ENCODE data around the gene ZNF652. TPM values are rescaled to one million over a fixed set of nuclear protein-coding genes. Genes with fewer than 3 reads are reported as not detected.

Gene ZNF652
- total RNA-seq, 4 donors from 2014 or later = 35.7 to 58.6 (median 43.9) TPM

GRCh38 chr17:49364119-49364518 is 2.1 kb upstream of the ZNF652 start:
- Histone ChIP-seq H3K36me3 (no peaks in the 10 kb centered on the region), H3K4me1 (peaks cover 0 to 21% (median 9%) of the 10 kb centered on the region in 4 donors), H3K27ac (no peak overlapping the region), H3K27me3 (no peaks in the 10 kb centered on the region), H3K9me3 (no peaks in the 10 kb centered on the region), H3K4me3 (no peak overlapping the region)
- WGBS, 2 donors = 72 to 89% methylated on average over 2 of the region's 2 CpGs
- TF ChIP-seq POLR2A (IDR thresholded peaks at IDR 0.05) (no peak), CTCF (IDR thresholded peaks at IDR 0.05) (no peak), EP300 (IDR thresholded peaks at IDR 0.05) (no peak)
- no peak for DNase-seq (ENCODE audit: low spot score in 2 of 2)

- Histone ChIP-seq H3K4me1 (peaks cover 0 to 30% (median 12%) of the 10 kb centered on the region in 4 donors), H3K4me3 (no peak overlapping the region), H3K9me3 (no peaks in the 10 kb centered on the region), H3K36me3 (no peaks in the 10 kb centered on the region), H3K27me3 (no peaks in the 10 kb centered on the region), H3K27ac (peak overlapping the region in 1 of 4 donors; percentile 97)
- TF ChIP-seq POLR2A (IDR thresholded peaks at IDR 0.05) = no peak
- TF ChIP-seq EP300 (IDR thresholded peaks at IDR 0.05) = no peak
- TF ChIP-seq CTCF (IDR thresholded peaks at IDR 0.05) = no peak
- 82 to 89% methylated on average over 4 of the region's 4 CpGs for WGBS, 2 donors
- DNase-seq (ENCODE audit: low spot score in 2 of 2) = no peak
These were observed 1.2 kb upstream of the ZNF652 start for GRCh38 chr17:49363251-49363650.

GRCh38 chr17:49362723-49363117 is 670 bp upstream of the ZNF652 start:
- H3K4me1 ChIP-seq = peaks cover 0 to 35% (median 17%) of the 10 kb centered on the region in 4 donors
- peak overlapping the region; percentile 88 to 97 (median 96) for H3K27ac ChIP-seq
- H3K4me3 ChIP-seq = peak overlapping the region; percentile 72 to 95 (median 89)
- no peaks in the 10 kb centered on the region for H3K27me3 ChIP-seq
- TF ChIP-seq POLR2A (IDR thresholded peaks at IDR 0.05) (no peak), EP300 (IDR thresholded peaks at IDR 0.05) (no peak), CTCF (IDR thresholded peaks at IDR 0.05) (no peak)
- no peaks in the 10 kb centered on the region for H3K9me3 ChIP-seq
- 13 to 19% methylated on average over 10 of the region's 10 CpGs for WGBS, 2 donors
- no peak for DNase-seq (ENCODE audit: low spot score in 2 of 2)
- no peaks in the 10 kb centered on the region for H3K36me3 ChIP-seq

DNA sequence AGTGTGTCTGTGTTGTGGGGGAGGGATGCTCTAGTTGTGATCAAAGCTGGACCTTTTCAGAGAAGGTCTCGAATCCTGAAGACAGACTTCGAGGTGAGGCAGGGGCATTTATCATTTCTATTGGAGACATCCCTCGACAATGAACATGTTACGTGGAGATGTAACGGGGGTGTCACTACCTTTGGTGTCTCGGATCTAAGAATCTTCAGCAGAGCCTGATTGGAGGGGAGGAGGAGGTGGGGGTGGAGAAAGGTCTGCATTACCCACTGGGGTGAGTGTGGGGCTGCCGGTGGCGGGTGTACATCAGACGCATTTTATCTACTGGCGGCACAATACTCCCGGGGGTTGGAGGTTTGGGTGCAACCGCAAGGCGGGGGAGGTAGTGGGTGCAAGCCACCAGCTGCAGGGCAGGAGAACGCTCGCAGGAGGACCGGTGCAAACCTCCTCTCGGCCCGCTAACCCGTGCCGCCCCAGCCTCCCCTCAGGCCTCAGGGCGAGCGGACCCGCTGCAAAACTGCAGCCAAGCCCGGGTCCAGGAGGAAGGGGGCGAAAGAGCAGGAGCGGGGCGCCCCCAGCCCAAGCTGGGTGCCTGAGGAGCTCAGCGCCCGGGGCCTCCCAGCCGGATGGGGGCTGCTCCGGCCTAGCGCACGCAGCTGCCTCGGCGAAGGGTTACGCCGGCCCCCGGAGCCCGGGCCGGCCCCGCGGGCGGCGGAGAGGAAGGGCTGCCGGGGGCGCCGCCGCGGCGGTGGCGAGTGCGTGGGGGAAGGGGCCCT is 735 bp downstream of the ZNF652 start:
- 0% methylated on average over 25 to 41 of the region's 52 CpGs for WGBS, 2 donors
- peak in 1 of 2 donors; percentile 20 for DNase-seq (ENCODE audit: low spot score in 2 of 2)
- TF ChIP-seq POLR2A (IDR thresholded peaks at IDR 0.05) (no peak), CTCF (IDR thresholded peaks at IDR 0.05) (peak in 1 of 5 experiments; percentile 12)
- Histone ChIP-seq H3K27me3 (no peaks in the 10 kb centered on the region), H3K4me3 (peak overlapping the region; percentile 83 to 95 (median 89)), H3K36me3 (no peaks in the 10 kb centered on the region), H3K27ac (peak overlapping the region; percentile 88 to 97 (median 96)), H3K9me3 (no peaks in the 10 kb centered on the region), H3K4me1 (peaks cover 0 to 40% (median 21%) of the 10 kb centered on the region in 4 donors)

DNA sequence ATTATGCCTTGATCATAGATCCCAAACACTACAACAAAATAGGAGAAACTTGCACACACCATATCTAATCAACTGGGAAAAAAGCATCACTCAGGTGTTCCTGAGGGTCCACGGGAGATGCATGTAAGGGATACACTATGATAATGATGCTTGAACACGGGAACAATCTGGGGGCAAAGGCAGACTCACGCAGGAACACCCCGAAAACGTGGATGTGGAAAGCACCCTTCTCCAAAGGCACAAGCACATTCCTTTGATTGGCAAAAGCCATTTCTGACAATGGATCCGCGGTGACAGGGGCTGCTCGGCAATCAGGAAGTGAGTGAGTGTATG is 1.3 kb downstream of the ZNF652 start:
- no peak for DNase-seq (ENCODE audit: low spot score in 2 of 2)
- Histone ChIP-seq H3K27me3 (no peaks in the 10 kb centered on the region), H3K27ac (peak overlapping the region in 3 of 4 donors; percentile 96 to 97 (median 96)), H3K36me3 (no peaks in the 10 kb centered on the region), H3K4me1 (peaks cover 0 to 40% (median 21%) of the 10 kb centered on the region in 4 donors), H3K4me3 (peak overlapping the region; percentile 83 to 95 (median 89)), H3K9me3 (no peaks in the 10 kb centered on the region)
- TF ChIP-seq CTCF (IDR thresholded peaks at IDR 0.05) (no peak), POLR2A (IDR thresholded peaks at IDR 0.05) (no peak), EP300 (IDR thresholded peaks at IDR 0.05) (no peak)
- 2 to 3% methylated on average over 8 of the region's 8 CpGs for WGBS, 2 donors
